ENCODE results near the gene LCA5L. TPM values are rescaled to one million over a fixed set of nuclear protein-coding genes. Genes with fewer than 3 reads are reported as not detected.

LCA5L gene
- total RNA-seq, 3 donors from 2014 or later = 1.6 to 6.0 (median 4.2) TPM

DNA sequence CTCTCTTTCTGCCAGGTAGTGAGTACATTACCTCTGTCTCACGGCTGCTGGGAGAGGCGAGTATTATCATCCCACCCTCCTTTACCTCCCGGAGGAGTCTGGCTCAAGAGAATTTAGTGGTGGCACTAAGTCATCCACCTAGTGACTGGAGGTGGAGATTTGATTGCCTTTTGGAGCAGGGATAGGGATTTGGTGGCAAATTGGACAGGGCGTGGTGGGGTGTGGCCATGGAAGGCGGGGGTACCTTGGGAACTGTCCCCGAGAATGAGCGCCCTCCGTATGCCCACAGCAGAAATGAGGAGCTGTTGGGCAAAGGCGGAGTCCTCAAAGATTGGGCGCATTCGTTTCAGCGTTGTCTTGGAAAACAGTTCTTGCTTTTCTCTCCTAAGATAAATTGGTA, 64.6 kb downstream of the LCA5L start:
- H3K27ac ChIP-seq = peak overlapping the region; percentile 92 to 98
- peak overlapping the region; percentile 58 to 78 (median 69) for H3K4me3 ChIP-seq
- H3K9me3 ChIP-seq = no peaks in the 10 kb centered on the region
- H3K4me1 ChIP-seq = no peaks in the 10 kb centered on the region
- TF ChIP-seq, protein P1, sequence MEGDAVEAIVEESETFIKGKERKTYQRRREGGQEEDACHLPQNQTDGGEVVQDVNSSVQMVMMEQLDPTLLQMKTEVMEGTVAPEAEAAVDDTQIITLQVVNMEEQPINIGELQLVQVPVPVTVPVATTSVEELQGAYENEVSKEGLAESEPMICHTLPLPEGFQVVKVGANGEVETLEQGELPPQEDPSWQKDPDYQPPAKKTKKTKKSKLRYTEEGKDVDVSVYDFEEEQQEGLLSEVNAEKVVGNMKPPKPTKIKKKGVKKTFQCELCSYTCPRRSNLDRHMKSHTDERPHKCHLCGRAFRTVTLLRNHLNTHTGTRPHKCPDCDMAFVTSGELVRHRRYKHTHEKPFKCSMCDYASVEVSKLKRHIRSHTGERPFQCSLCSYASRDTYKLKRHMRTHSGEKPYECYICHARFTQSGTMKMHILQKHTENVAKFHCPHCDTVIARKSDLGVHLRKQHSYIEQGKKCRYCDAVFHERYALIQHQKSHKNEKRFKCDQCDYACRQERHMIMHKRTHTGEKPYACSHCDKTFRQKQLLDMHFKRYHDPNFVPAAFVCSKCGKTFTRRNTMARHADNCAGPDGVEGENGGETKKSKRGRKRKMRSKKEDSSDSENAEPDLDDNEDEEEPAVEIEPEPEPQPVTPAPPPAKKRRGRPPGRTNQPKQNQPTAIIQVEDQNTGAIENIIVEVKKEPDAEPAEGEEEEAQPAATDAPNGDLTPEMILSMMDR (IDR thresholded peaks at IDR 0.05) = no peak
- TF ChIP-seq POLR2A (IDR thresholded peaks at IDR 0.05) (no peak), POLR2AphosphoS5 (IDR thresholded peaks at IDR 0.05) (no peak)
- no peak for DNase-seq (ENCODE audit: low spot score in 2 of 2)
- H3K36me3 ChIP-seq = no peaks in the 10 kb centered on the region
- no peaks in the 10 kb centered on the region for H3K27me3 ChIP-seq
- intact Hi-C loops (cut with DNase I; ENCODE audit: low total_unique reads) = no loop called here

DNA sequence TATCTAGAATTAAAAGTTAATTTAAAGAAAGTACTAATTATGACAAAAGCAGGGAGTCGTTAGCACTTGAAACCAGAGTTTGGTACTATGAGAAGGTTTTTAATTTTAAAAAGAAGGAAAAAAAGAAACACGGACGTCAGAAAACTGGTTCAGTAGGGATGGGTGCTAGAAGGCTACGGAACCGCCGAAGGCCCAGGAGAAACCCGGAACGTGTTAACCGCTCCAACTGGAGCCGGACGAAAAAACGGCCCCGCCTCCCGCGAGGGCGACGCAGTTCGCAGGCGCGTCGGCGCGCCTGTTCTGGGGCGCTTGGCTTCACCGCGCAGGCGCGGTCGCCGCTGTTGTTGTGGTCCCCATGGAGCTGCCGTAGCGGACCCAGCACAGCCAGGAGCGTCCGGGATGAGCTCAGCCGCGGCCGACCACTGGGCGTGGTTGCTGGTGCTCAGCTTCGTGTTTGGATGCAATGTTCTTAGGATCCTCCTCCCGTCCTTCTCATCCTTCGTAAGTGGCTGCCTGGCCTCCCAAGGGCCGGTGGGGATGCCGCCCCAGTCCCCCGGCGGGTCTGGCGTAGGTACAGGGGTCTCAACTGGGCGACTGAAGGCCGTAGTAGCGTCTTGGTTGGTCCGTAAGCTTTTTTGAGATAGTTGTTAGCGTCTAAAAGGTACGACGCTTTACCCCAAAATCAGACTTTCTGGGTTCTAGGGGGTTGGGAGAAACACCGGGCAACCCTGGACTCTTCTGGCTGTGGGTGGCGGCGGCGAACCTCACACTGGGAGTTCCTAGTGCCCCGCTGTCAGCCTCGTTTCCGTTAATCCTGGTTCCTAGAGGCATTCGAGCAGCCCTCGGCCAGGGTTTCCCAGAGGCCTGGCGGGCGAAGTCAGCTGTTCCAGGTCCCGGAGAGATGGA, 65.3 kb downstream of the LCA5L start:
- no peaks in the 10 kb centered on the region for H3K36me3 ChIP-seq
- no peaks in the 10 kb centered on the region for H3K4me1 ChIP-seq
- no peaks in the 10 kb centered on the region for H3K9me3 ChIP-seq
- H3K27me3 ChIP-seq = no peaks in the 10 kb centered on the region
- DNase-seq (ENCODE audit: low spot score in 2 of 2) = peak; percentile 92 to 93
- peak; percentile 69 for TF ChIP-seq POLR2A (IDR thresholded peaks at IDR 0.05)
- TF ChIP-seq, protein P1 (IDR thresholded peaks at IDR 0.05) = peak in 1 of 3 donors; percentile 12
- peak; percentile 59 to 87 (median 72) for TF ChIP-seq POLR2AphosphoS5 (IDR thresholded peaks at IDR 0.05)
- intact Hi-C loops (cut with DNase I; ENCODE audit: low total_unique reads) = no loop called here
- H3K27ac ChIP-seq = peak overlapping the region; percentile 92 to 98
- H3K4me3 ChIP-seq = peak overlapping the region; percentile 58 to 78 (median 69)

DNA sequence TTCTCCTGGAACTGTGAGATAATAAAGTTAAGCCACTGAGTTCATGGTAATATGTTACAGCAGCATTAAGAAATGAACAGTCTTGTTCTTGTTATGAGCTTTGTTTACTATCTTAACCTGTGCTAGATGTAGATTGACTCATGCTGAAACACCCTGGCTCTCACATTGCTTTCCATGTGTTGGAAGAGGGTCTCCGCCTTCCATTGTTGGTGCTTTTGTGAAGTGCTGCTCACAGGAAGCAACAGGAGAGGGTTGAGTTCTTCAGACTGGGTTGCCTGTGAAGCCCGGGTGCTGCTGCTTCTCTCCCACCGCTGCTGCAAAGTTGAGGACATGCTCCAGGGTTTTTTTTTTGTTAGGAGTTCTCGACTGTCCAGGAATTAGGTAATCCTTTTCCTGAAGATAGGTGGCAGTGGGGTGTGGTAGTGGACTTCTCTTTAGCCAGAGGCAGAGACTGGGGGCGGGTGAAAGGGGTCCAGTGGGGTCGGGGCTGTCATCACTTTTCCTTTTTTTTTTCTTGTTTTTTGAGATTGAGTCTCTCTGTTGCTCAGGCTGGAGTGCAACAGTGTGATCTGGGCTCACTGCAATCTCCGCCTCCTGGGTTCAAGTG, 68.0 kb downstream of the LCA5L start:
- Histone ChIP-seq H3K27ac (no peak overlapping the region), H3K4me3 (no peak overlapping the region), H3K27me3 (no peaks in the 10 kb centered on the region), H3K9me3 (no peaks in the 10 kb centered on the region), H3K4me1 (no peaks in the 10 kb centered on the region), H3K36me3 (no peaks in the 10 kb centered on the region)
- no peak for DNase-seq (ENCODE audit: low spot score in 2 of 2)
- TF ChIP-seq POLR2AphosphoS5 (IDR thresholded peaks at IDR 0.05) = no peak
- intact Hi-C loops (cut with DNase I; ENCODE audit: low total_unique reads) = no loop called here

DNA sequence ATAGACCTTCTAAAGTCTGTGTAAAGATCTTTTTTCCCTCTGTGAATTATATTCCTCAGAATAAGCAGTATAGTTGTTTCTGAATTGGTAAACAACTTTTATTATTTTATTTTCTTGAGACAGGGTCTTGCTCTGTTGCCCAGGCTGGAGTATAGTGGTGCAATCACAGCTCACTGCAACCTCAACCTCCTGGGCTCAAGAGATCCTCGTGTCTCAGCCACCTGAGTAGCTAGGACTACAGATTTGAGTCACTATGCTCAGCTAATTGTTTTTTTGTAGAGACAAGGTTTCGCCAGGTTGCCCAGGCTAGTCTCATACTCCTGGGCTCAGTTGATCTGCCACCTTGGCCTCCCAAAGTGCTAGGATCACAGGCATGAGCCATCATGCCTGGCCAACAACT, 70.1 kb downstream of the LCA5L start:
- TF ChIP-seq, protein P1 (IDR thresholded peaks at IDR 0.05) = no peak
- TF ChIP-seq POLR2AphosphoS5 (IDR thresholded peaks at IDR 0.05) = no peak
- TF ChIP-seq POLR2A (IDR thresholded peaks at IDR 0.05) = no peak
- DNase-seq (ENCODE audit: low spot score in 2 of 2) = no peak
- Histone ChIP-seq H3K4me1 (no peaks in the 10 kb centered on the region), H3K27ac (no peak overlapping the region), H3K4me3 (no peak overlapping the region), H3K9me3 (no peaks in the 10 kb centered on the region), H3K27me3 (no peaks in the 10 kb centered on the region), H3K36me3 (no peaks in the 10 kb centered on the region)
- intact Hi-C loops (cut with DNase I; ENCODE audit: low total_unique reads) = no loop called here

DNA sequence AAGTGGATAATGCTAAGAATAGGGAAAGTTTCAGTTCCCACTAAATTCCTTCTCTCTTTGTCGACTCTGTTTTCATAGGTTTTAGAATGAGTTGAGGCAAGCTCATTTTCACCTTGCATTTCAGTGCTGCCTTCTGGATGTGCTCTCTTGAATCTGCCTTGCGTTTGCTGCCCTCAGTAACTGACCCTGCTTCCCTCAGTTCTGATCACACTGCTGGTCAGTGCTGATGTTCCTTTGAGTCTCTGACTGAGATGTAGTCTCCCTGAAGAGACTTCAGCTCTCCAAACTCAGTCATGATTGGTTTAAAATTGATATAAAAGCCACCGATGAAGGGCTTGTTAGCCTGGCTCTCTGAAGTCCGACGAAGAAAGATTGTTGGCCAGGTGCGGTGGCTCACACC, 71.5 kb downstream of the LCA5L start:
- intact Hi-C loops (cut with DNase I; ENCODE audit: low total_unique reads) = no loop called here
- no peak overlapping the region for H3K4me3 ChIP-seq
- DNase-seq (ENCODE audit: low spot score in 2 of 2) = no peak

More for the DNA sequence above, 71.5 kb downstream of the LCA5L start:
- Histone ChIP-seq H3K4me1 (no peaks in the 10 kb centered on the region), H3K36me3 (no peaks in the 10 kb centered on the region), H3K9me3 (no peaks in the 10 kb centered on the region), H3K27ac (no peak overlapping the region), H3K27me3 (no peaks in the 10 kb centered on the region)
- TF ChIP-seq POLR2AphosphoS5 (IDR thresholded peaks at IDR 0.05) (no peak), POLR2A (IDR thresholded peaks at IDR 0.05) (no peak)
- TF ChIP-seq, protein P1 (IDR thresholded peaks at IDR 0.05) = no peak
